Measurements from ENCODE around the gene SLC17A5.

- TF ChIP-seq POLR2A (IDR thresholded peaks at IDR 0.05; ENCODE audit: low read depth, low read length) (no peak), TAF1 (IDR thresholded peaks at IDR 0.05; ENCODE audit: borderline replicate concordance, low read depth, low read length) (no peak)
Observed at GRCh38 chr6:73579389-73579788, 74.4 kb downstream of the SLC17A5 start.

All from GM12892 (cell line).